HepG2 (cell line): Measurements from ENCODE around the gene ATP8B4. TPM values are rescaled to one million over a fixed set of nuclear protein-coding genes. Genes with fewer than 3 reads are reported as not detected.

Experiments used
- ATAC-seq: fragments of 200-7000 bp; cut with Tn5 transposase; 3 replicates; pipeline ENCODE4 v1.9.1; 2020; ENCODE audit warnings: mild to moderate bottlenecking, moderate library complexity
- BruUV-seq: library from RNA; stranded (reverse); fragments of 400-500 nt; replicated peaks from 2 replicates; lab custom pipeline; 2021; lab: Mats Ljungman, UMichigan
- CTCF ChIA-PET: fragments of 300-600 bp; formaldehyde crosslinking; extraction: SDS; loops from one replicate; lab custom pipeline; 2021; ENCODE audit warnings: low total read pairs, inconsistent platforms, low intra/inter-chr PET ratio; lab: Yijun Ruan, JAX
- POLR2A ChIA-PET: fragments of 350-600 bp; sonication (Branson Sonifier 250); formaldehyde crosslinking; loops from one replicate; lab custom pipeline; 2020; ENCODE audit warnings: antibody characterized with exemption, inconsistent platforms; lab: Yijun Ruan, JAX
- DNase-seq: peaks from one replicate; pipeline ENCODE4 v3.0.0-alpha.2; 2015; ENCODE audit warnings: low spot score
- FAIRE-seq: peaks from 3 replicates; lab custom pipeline; 2011; peaks lifted over from hg19 to GRCh38; lab: Jason Lieb, UNC
- H2AFZ ChIP-seq: one replicate; pipeline ENCODE4 v1.6.1; 2011; ENCODE audit warnings: low read length, inconsistent platforms
- H3K27ac ChIP-seq: fragments of 300-600 bp; 3 replicates; pipeline ENCODE4 v1.8.0; 2011; ENCODE audit warnings: mixed run types, mild to moderate bottlenecking, mixed read lengths, low read length, inconsistent platforms; ENCODE audit not compliant: insufficient read depth; ENCODE audit errors: extremely low read length
- H3K27me3 ChIP-seq, 2 experiments: fragments of 200-600 bp in 1 of 2; 2 replicates in 1 of 2; 3 replicates in 1 of 2; pipeline versions ENCODE4 v1.6.0 to v1.8.0; 2011; ENCODE audit warnings: low read length in 2 of 2, mild to moderate bottlenecking in 2 of 2, moderate library complexity in 2 of 2, inconsistent platforms in 1 of 2; ENCODE audit not compliant: insufficient read depth in 2 of 2, control insufficient read depth in 1 of 2
- H3K36me3 ChIP-seq, 2 experiments: fragments of 200-600 bp in 1 of 2; replicated peaks in 1 of 2; 2 replicates in 1 of 2; 3 replicates in 1 of 2; pipeline versions ENCODE4 v1.5.1 to v1.8.0; 2011; ENCODE audit warnings: low read length in 2 of 2, inconsistent platforms in 1 of 2; ENCODE audit not compliant: insufficient read depth in 2 of 2, control insufficient read depth in 1 of 2
- H3K4me1 ChIP-seq: 2 replicates; pipeline ENCODE4 v1.5.1; 2012; ENCODE audit warnings: low read length, inconsistent platforms; ENCODE audit not compliant: insufficient read depth
- H3K4me2 ChIP-seq: 2 replicates; pipeline ENCODE4 v1.6.0; 2011; ENCODE audit warnings: low read depth, low read length, inconsistent platforms
- H3K4me3 ChIP-seq, 3 experiments: fragments of 200-600 bp in 1 of 3; sonication (generic), shearing (Covaris generic) in 1 of 3; replicated peaks in 1 of 3; 2 replicates each; pipeline ENCODE4 v1.5.1; 2011 to 2016; ENCODE audit warnings: low read length in 3 of 3, inconsistent platforms in 2 of 3, low read depth in 2 of 3, mild to moderate bottlenecking in 2 of 3, control low read depth in 1 of 3, mixed read lengths in 1 of 3; ENCODE audit not compliant: insufficient read depth in 1 of 3
- H3K79me2 ChIP-seq: one replicate; pipeline ENCODE4 v1.6.1; 2011; ENCODE audit warnings: low read length, inconsistent platforms; ENCODE audit not compliant: insufficient read depth
- H3K9ac ChIP-seq: 2 replicates; pipeline ENCODE4 v1.6.0; 2011; ENCODE audit warnings: mild to moderate bottlenecking, low read depth, low read length, inconsistent platforms; ENCODE audit not compliant: insufficient read depth
- H3K9me3 ChIP-seq: 2 replicates; pipeline ENCODE4 v1.5.1; 2012; ENCODE audit warnings: mild to moderate bottlenecking, low read length
- H4K20me1 ChIP-seq: 2 replicates; pipeline ENCODE4 v1.6.0; 2011; ENCODE audit warnings: inconsistent platforms, mild to moderate bottlenecking, low read length, moderate library complexity; ENCODE audit not compliant: insufficient read depth
- ARID3A ChIP-seq: IDR thresholded peaks from 2 replicates; pipeline ENCODE4 v1.6.1; 2012; ENCODE audit warnings: low read depth, low read length, improper control_type of control experiment
- KLF16 ChIP-seq, 2 experiments: sonication (generic) in 1 of 2; formaldehyde crosslinking in 1 of 2; IDR thresholded peaks; 2 replicates each; pipeline versions ENCODE4 v1.6.1 to v1.8.0; 2016 to 2023; ENCODE audit warnings: missing genetic modification reagents in 2 of 2, missing compliant biosample characterization in 1 of 2
- NFE2L1 ChIP-seq: sonication (generic); formaldehyde crosslinking; IDR thresholded peaks from 2 replicates; pipeline ENCODE4 v1.4.0; 2020; ENCODE audit warnings: missing genetic modification reagents, mild to moderate bottlenecking, borderline replicate concordance
- NFE2L2 ChIP-seq: fragments of 150-350 bp; IDR thresholded peaks from 2 replicates; pipeline ENCODE4 v1.6.1; 2014; ENCODE audit warnings: low read length
- POLR2G ChIP-seq: fragments of 200-400 bp; formaldehyde crosslinking; IDR thresholded peaks from 2 replicates; pipeline ENCODE4 v1.6.1; 2018; ENCODE audit warnings: mild to moderate bottlenecking, low read depth, low read length, moderate library complexity
- ZNF296 ChIP-seq: sonication (generic); formaldehyde crosslinking; conservative IDR thresholded peaks from 2 replicates; pipeline ENCODE4 v1.5.0; 2020; ENCODE audit warnings: mild to moderate bottlenecking, missing genetic modification reagents
- ZSCAN25 ChIP-seq: sonication (generic); formaldehyde crosslinking; IDR thresholded peaks from 2 replicates; pipeline ENCODE4 v1.8.0; 2022; ENCODE audit warnings: mild to moderate bottlenecking, missing genetic modification reagents
- WGBS: methylation state at CpG from one replicate; pipeline ENCODE4 v1.1.6; 2017; ENCODE audit warnings: low lambda C conversion rate; 5-methylcytosine and 5-hydroxymethylcytosine counted together
- in situ Hi-C: cut with HindIII; loops from 2 replicates; pipeline ENCODE4 v1.10.0; 2017; ENCODE audit warnings: low pct_unique_long_range_greater_than_20kb; ENCODE audit not compliant: extremely low pct_ligation_motif_present
- intact Hi-C: fragments of 100-400 bp; cut with micrococcal nuclease; formaldehyde crosslinking; loops from one replicate; pipeline ENCODE4 v1.10.0; 2022; ENCODE audit not compliant: unreplicated experiment
- polyA plus RNA-seq, 8 experiments: library from polyadenylated mRNA; depleted of rRNA in 3 of 8; stranded (reverse) in 7 of 8; unstranded in 1 of 8; fragments of >200 nt; fragmentation: Illumina TruSeq in 4 of 8; extraction: Trizol in 4 of 8; gene quantifications; 2 replicates each; pipeline versions ENCODE4 v1.2.1 to v1.2.3, GENCODE V29; 2011 to 2016; ENCODE audit warnings: low read depth in 4 of 8, missing spikeins in 1 of 8, mixed read lengths in 1 of 8; ENCODE audit not compliant: insufficient read depth in 1 of 8
- total RNA-seq, 5 experiments: library from RNA; depleted of rRNA; stranded (reverse); fragments of >200 nt; fragmentation: Illumina TruSeq; extraction: Trizol; gene quantifications; 2 replicates each; pipeline ENCODE4 v1.2.3, GENCODE V29; 2016; ENCODE audit warnings: low read depth in 1 of 5

Gene ATP8B4
- total and polyA plus RNA-seq, 2 of the 13 experiments (the other 11 are each of a cell fraction or from before 2014, with no cell fraction given): 0.24 to 0.69 TPM

- POLR2A ChIA-PET: no interaction called here
- intact Hi-C loops: loop anchor here (10.0 kb wide), 1 partner anchor 128 kb away; no protein-coding TSS in a partner anchor
- DNase-seq: no peak
- Histone ChIP-seq H3K36me3 (no peaks in the 10 kb centered on the region), H3K27me3 (no peaks in the 10 kb centered on the region), H3K9ac (no peak overlapping the region), H3K4me2 (no peak overlapping the region), H3K4me3 (no peak overlapping the region)
- FAIRE-seq: no peak
- 53% methylated on average over 7 of the region's 7 CpGs for WGBS
- TF ChIP-seq NFE2L1 (CRISPR knock-in tag) (no peak), ARID3A (no peak), POLR2G (no peak), NFE2L2 (no peak), ZNF296 (no peak), KLF16 (CRISPR knock-in tag; IDR thresholded peaks at IDR 0.05) (no peak), ZSCAN25 (CRISPR knock-in tag) (no peak)
- TF ChIP-seq, all 625 proteins: peak for 0
- no peak overlapping the region for H2AFZ ChIP-seq
- no peak overlapping the region for H3K27ac ChIP-seq
- H4K20me1 ChIP-seq: no peaks in the 10 kb centered on the region
- no peak for ATAC-seq
- CTCF ChIA-PET: interaction anchor here (1.8 kb wide), 1 partner anchor 268 kb away, joined by 4 read pairs; no protein-coding TSS in a partner anchor
- no peaks in the 10 kb centered on the region for H3K9me3 ChIP-seq
- no peaks in the 10 kb centered on the region for H3K4me1 ChIP-seq
- no peaks in the 10 kb centered on the region for H3K79me2 ChIP-seq
- in situ Hi-C loops: no loop called here
- BruUV-seq: no TSS peak
Observed at GRCh38 chr15:49877117-49877872, 241.7 kb downstream of the ATP8B4 start.
